LNCaP clone FGC (cell line): ENCODE results near the gene SEC24D.

ENCODE experiments used
- DNase-seq: peaks from one replicate; pipeline ENCODE4 v3.0.0-alpha.2; 2011; ENCODE audit warnings: low read depth
- H3K4me3 ChIP-seq: 2 replicates; pipeline ENCODE4 v1.5.1; 2011; ENCODE audit warnings: mild to moderate bottlenecking, low read depth, low read length, control low read depth
- CTCF ChIP-seq: IDR thresholded peaks from 2 replicates; pipeline ENCODE4 v1.5.1; 2012; ENCODE audit warnings: mild to moderate bottlenecking; ENCODE audit not compliant: control insufficient read depth, insufficient read depth; ENCODE audit errors: extremely low read depth

Gene SEC24D

GRCh38 chr4:118872181-118872580 is 36.3 kb upstream of the SEC24D start:
- DNase-seq: no peak
- H3K4me3 ChIP-seq: no peak overlapping the region
- TF ChIP-seq CTCF: no peak

GRCh38 chr4:118869808-118870342 is 33.9 kb upstream of the SEC24D start:
- no peak overlapping the region for H3K4me3 ChIP-seq
- no peak for DNase-seq
- no peak for TF ChIP-seq CTCF

- no peak for TF ChIP-seq CTCF
- H3K4me3 ChIP-seq: no peak overlapping the region
- DNase-seq: no peak
Observed at GRCh38 chr4:118867311-118868067, 31.6 kb upstream of the SEC24D start.

GRCh38 chr4:118866442-118866841 is 30.5 kb upstream of the SEC24D start:
- H3K4me3 ChIP-seq: no peak overlapping the region
- DNase-seq: no peak
- no peak for TF ChIP-seq CTCF

GRCh38 chr4:118865091-118865708 is 29.3 kb upstream of the SEC24D start:
- peak; percentile 72 for DNase-seq
- H3K4me3 ChIP-seq: no peak overlapping the region
- TF ChIP-seq CTCF: peak; percentile 88

- DNase-seq: no peak
- no peak overlapping the region for H3K4me3 ChIP-seq
- no peak for TF ChIP-seq CTCF
Observed at GRCh38 chr4:118858779-118859178, 22.9 kb upstream of the SEC24D start.
